HepG2 (cell line): ENCODE results near the gene TBC1D10B. TPM values are rescaled to one million over a fixed set of nuclear protein-coding genes. Genes with fewer than 3 reads are reported as not detected.
A peak's percentile ranks its signal among the peaks of the same experiment; 100 is the strongest.

Experiments used
- ATAC-seq: fragments of 200-7000 bp; cut with Tn5 transposase; 3 replicates; pipeline ENCODE4 v1.9.1; 2020; ENCODE audit warnings: mild to moderate bottlenecking, moderate library complexity
- BruUV-seq: library from RNA; stranded (reverse); fragments of 400-500 nt; replicated peaks from 2 replicates; lab custom pipeline; 2021; lab: Mats Ljungman, UMichigan
- CTCF ChIA-PET: fragments of 300-600 bp; formaldehyde crosslinking; extraction: SDS; loops from one replicate; lab custom pipeline; 2021; ENCODE audit warnings: low total read pairs, inconsistent platforms, low intra/inter-chr PET ratio; lab: Yijun Ruan, JAX
- POLR2A ChIA-PET: fragments of 350-600 bp; sonication (Branson Sonifier 250); formaldehyde crosslinking; loops from one replicate; lab custom pipeline; 2020; ENCODE audit warnings: antibody characterized with exemption, inconsistent platforms; lab: Yijun Ruan, JAX
- DNase-seq: peaks from one replicate; pipeline ENCODE4 v3.0.0-alpha.2; 2015; ENCODE audit warnings: low spot score
- FAIRE-seq: peaks from 3 replicates; lab custom pipeline; 2011; peaks lifted over from hg19 to GRCh38; lab: Jason Lieb, UNC
- H2AFZ ChIP-seq: one replicate; pipeline ENCODE4 v1.6.1; 2011; ENCODE audit warnings: low read length, inconsistent platforms
- H3K27ac ChIP-seq: fragments of 300-600 bp; 3 replicates; pipeline ENCODE4 v1.8.0; 2011; ENCODE audit warnings: mixed run types, mild to moderate bottlenecking, mixed read lengths, low read length, inconsistent platforms; ENCODE audit not compliant: insufficient read depth; ENCODE audit errors: extremely low read length
- H3K27me3 ChIP-seq, 2 experiments: fragments of 200-600 bp in 1 of 2; 2 replicates in 1 of 2; 3 replicates in 1 of 2; pipeline versions ENCODE4 v1.6.0 to v1.8.0; 2011; ENCODE audit warnings: low read length in 2 of 2, mild to moderate bottlenecking in 2 of 2, moderate library complexity in 2 of 2, inconsistent platforms in 1 of 2; ENCODE audit not compliant: insufficient read depth in 2 of 2, control insufficient read depth in 1 of 2
- H3K36me3 ChIP-seq, 2 experiments: fragments of 200-600 bp in 1 of 2; replicated peaks in 1 of 2; 2 replicates in 1 of 2; 3 replicates in 1 of 2; pipeline versions ENCODE4 v1.5.1 to v1.8.0; 2011; ENCODE audit warnings: low read length in 2 of 2, inconsistent platforms in 1 of 2; ENCODE audit not compliant: insufficient read depth in 2 of 2, control insufficient read depth in 1 of 2
- H3K4me1 ChIP-seq: 2 replicates; pipeline ENCODE4 v1.5.1; 2012; ENCODE audit warnings: low read length, inconsistent platforms; ENCODE audit not compliant: insufficient read depth
- H3K4me2 ChIP-seq: 2 replicates; pipeline ENCODE4 v1.6.0; 2011; ENCODE audit warnings: low read depth, low read length, inconsistent platforms
- H3K4me3 ChIP-seq, 3 experiments: fragments of 200-600 bp in 1 of 3; sonication (generic), shearing (Covaris generic) in 1 of 3; replicated peaks in 1 of 3; 2 replicates each; pipeline ENCODE4 v1.5.1; 2011 to 2016; ENCODE audit warnings: low read length in 3 of 3, inconsistent platforms in 2 of 3, low read depth in 2 of 3, mild to moderate bottlenecking in 2 of 3, control low read depth in 1 of 3, mixed read lengths in 1 of 3; ENCODE audit not compliant: insufficient read depth in 1 of 3
- H3K79me2 ChIP-seq: one replicate; pipeline ENCODE4 v1.6.1; 2011; ENCODE audit warnings: low read length, inconsistent platforms; ENCODE audit not compliant: insufficient read depth
- H3K9ac ChIP-seq: 2 replicates; pipeline ENCODE4 v1.6.0; 2011; ENCODE audit warnings: mild to moderate bottlenecking, low read depth, low read length, inconsistent platforms; ENCODE audit not compliant: insufficient read depth
- H3K9me3 ChIP-seq: 2 replicates; pipeline ENCODE4 v1.5.1; 2012; ENCODE audit warnings: mild to moderate bottlenecking, low read length
- H4K20me1 ChIP-seq: 2 replicates; pipeline ENCODE4 v1.6.0; 2011; ENCODE audit warnings: inconsistent platforms, mild to moderate bottlenecking, low read length, moderate library complexity; ENCODE audit not compliant: insufficient read depth
- RBFOX2 ChIP-seq: fragments of 200-400 bp; formaldehyde crosslinking; IDR thresholded peaks from 2 replicates; pipeline ENCODE4 v1.6.1; 2017; ENCODE audit warnings: low read depth, mild to moderate bottlenecking, low read length
- WGBS: methylation state at CpG from one replicate; pipeline ENCODE4 v1.1.6; 2017; ENCODE audit warnings: low lambda C conversion rate; 5-methylcytosine and 5-hydroxymethylcytosine counted together
- in situ Hi-C: cut with HindIII; loops from 2 replicates; pipeline ENCODE4 v1.10.0; 2017; ENCODE audit warnings: low pct_unique_long_range_greater_than_20kb; ENCODE audit not compliant: extremely low pct_ligation_motif_present
- intact Hi-C: fragments of 100-400 bp; cut with micrococcal nuclease; formaldehyde crosslinking; loops from one replicate; pipeline ENCODE4 v1.10.0; 2022; ENCODE audit not compliant: unreplicated experiment
- polyA plus RNA-seq, 8 experiments: library from polyadenylated mRNA; depleted of rRNA in 3 of 8; stranded (reverse) in 7 of 8; unstranded in 1 of 8; fragments of >200 nt; fragmentation: Illumina TruSeq in 4 of 8; extraction: Trizol in 4 of 8; gene quantifications; 2 replicates each; pipeline versions ENCODE4 v1.2.1 to v1.2.3, GENCODE V29; 2011 to 2016; ENCODE audit warnings: low read depth in 4 of 8, missing spikeins in 1 of 8, mixed read lengths in 1 of 8; ENCODE audit not compliant: insufficient read depth in 1 of 8
- total RNA-seq, 5 experiments: library from RNA; depleted of rRNA; stranded (reverse); fragments of >200 nt; fragmentation: Illumina TruSeq; extraction: Trizol; gene quantifications; 2 replicates each; pipeline ENCODE4 v1.2.3, GENCODE V29; 2016; ENCODE audit warnings: low read depth in 1 of 5
- TF ChIP-seq, protein P1 (sequence below): sonication (generic); formaldehyde crosslinking; IDR thresholded peaks from 2 replicates; pipeline ENCODE4; 2020; ENCODE audit warnings: missing genetic modification reagents, mild to moderate bottlenecking, borderline replicate concordance

Gene TBC1D10B
- total and polyA plus RNA-seq, 2 of the 13 experiments (the other 11 are each of a cell fraction or from before 2014, with no cell fraction given), result 15.7 to 24.8 TPM

DNA sequence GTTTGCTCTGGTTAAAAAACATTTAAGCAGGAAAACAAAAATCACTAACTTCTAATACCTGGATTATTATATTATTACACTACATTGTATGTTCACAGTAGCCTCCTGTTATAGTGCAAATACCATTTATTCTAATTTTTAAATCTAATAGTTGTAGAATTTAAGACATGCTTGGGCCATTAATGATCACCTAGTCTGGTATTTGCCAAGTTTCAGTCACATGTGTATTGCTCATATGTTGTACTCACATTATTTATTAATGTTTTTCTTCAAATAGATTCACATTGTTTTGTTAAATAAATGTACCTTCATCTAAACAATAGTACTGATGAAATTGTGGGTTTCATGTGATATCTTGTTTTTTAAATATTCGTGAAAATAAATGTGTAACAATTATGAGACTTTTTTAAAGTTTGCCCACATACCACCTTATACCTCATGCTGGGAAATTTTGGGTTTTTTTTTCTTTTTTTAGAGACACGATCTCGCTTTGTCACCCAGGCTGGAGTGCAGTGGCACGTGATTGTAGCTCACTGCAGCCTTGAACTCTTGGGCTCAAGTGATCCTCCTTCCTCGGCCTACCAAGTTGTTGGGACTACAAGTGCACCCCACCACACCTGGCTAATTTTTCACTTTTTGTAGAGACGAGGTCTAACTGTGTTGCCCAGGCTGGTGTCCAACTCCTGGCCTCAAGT lies 43.0 kb upstream of the TBC1D10B start:
- intact Hi-C loops, result no loop called here
- CTCF ChIA-PET, result no interaction called here
- in situ Hi-C loops, result no loop called here
- no peak overlapping the region for H3K27ac ChIP-seq
- POLR2A ChIA-PET, result interaction anchor here (0.7 kb wide), 1 partner anchor 77 kb away, joined by 3 read pairs; no protein-coding TSS in a partner anchor
- H4K20me1 ChIP-seq, result no peaks in the 10 kb centered on the region
- peaks cover 9% of the 10 kb centered on the region for H3K79me2 ChIP-seq
- 89% methylated on average over 6 of the region's 6 CpGs for WGBS
- ATAC-seq (no peak), FAIRE-seq (peak; percentile 34), DNase-seq (no peak)
- no peak overlapping the region for H3K4me3 ChIP-seq
- no peaks in the 10 kb centered on the region for H3K27me3 ChIP-seq
- H2AFZ ChIP-seq, result no peak overlapping the region
- 0 out of 2 replicates have a peak, but pooled peaks have one; percentile 23 for TF ChIP-seq RBFOX2
- TF ChIP-seq, protein P1, sequence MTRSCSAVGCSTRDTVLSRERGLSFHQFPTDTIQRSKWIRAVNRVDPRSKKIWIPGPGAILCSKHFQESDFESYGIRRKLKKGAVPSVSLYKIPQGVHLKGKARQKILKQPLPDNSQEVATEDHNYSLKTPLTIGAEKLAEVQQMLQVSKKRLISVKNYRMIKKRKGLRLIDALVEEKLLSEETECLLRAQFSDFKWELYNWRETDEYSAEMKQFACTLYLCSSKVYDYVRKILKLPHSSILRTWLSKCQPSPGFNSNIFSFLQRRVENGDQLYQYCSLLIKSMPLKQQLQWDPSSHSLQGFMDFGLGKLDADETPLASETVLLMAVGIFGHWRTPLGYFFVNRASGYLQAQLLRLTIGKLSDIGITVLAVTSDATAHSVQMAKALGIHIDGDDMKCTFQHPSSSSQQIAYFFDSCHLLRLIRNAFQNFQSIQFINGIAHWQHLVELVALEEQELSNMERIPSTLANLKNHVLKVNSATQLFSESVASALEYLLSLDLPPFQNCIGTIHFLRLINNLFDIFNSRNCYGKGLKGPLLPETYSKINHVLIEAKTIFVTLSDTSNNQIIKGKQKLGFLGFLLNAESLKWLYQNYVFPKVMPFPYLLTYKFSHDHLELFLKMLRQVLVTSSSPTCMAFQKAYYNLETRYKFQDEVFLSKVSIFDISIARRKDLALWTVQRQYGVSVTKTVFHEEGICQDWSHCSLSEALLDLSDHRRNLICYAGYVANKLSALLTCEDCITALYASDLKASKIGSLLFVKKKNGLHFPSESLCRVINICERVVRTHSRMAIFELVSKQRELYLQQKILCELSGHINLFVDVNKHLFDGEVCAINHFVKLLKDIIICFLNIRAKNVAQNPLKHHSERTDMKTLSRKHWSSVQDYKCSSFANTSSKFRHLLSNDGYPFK (CRISPR knock-in tag), result no peak
- H3K9me3 ChIP-seq, result no peaks in the 10 kb centered on the region
- H3K4me1 ChIP-seq, result peaks cover 27% of the 10 kb centered on the region
- H3K9ac ChIP-seq, result no peak overlapping the region
- BruUV-seq, result no TSS peak
- no peak overlapping the region for H3K4me2 ChIP-seq
- H3K36me3 ChIP-seq, result peaks cover 19 to 39% of the 10 kb centered on the region in 2 experiments
